Ectodermal cell (in vitro differentiated cells): ENCODE results near the gene RALA.
"Not testable (repeated sequence)": the region's sequence is repeated elsewhere in the genome, so short reads cannot be mapped to it uniquely, and the experiment has no call there.

Experiments
- H3K27ac ChIP-seq: 2 replicates; pipeline ENCODE4 v1.7.0; 2013; ENCODE audit warnings: mild to moderate bottlenecking, low read depth, low read length; ENCODE audit not compliant: insufficient read depth, poor library complexity, severe bottlenecking
- H3K27me3 ChIP-seq: 2 replicates; pipeline ENCODE4 v1.7.0; 2013; ENCODE audit warnings: mild to moderate bottlenecking, low read length; ENCODE audit not compliant: insufficient read depth, control insufficient read depth, poor library complexity, severe bottlenecking
- H3K36me3 ChIP-seq: one replicate; pipeline ENCODE4 v1.7.0; 2013; ENCODE audit warnings: low read length; ENCODE audit not compliant: control insufficient read depth, insufficient read depth
- H3K4me1 ChIP-seq: one replicate; pipeline ENCODE4 v1.7.0; 2013; ENCODE audit warnings: low read length; ENCODE audit not compliant: control insufficient read depth, insufficient read depth
- H3K4me3 ChIP-seq: 2 replicates; pipeline ENCODE4 v1.7.0; 2013; ENCODE audit warnings: low read depth, low read length, control low read depth; ENCODE audit not compliant: insufficient read depth
- H3K9me3 ChIP-seq: 2 replicates; pipeline ENCODE4 v1.7.0; 2013; ENCODE audit warnings: mild to moderate bottlenecking, low read length, moderate library complexity; ENCODE audit not compliant: control insufficient read depth
- WGBS, 2 experiments: methylation state at CpG; one replicate each; pipeline ENCODE4 v1.1.7; 2013; ENCODE audit warnings: missing lambda C conversion rate in 2 of 2; 5-methylcytosine and 5-hydroxymethylcytosine counted together

The RALA gene

GRCh38 chr7:39741942-39742623, 118.7 kb downstream of the RALA start:
- Histone ChIP-seq H3K27ac (no peak overlapping the region), H3K27me3 (no peaks in the 10 kb centered on the region), H3K4me1 (no peaks in the 10 kb centered on the region), H3K9me3 (no peaks in the 10 kb centered on the region), H3K4me3 (no peak overlapping the region), H3K36me3 (no peaks in the 10 kb centered on the region)
- 79 to 82% methylated on average over 13 of the region's 13 CpGs for WGBS, 2 experiments

- no peaks in the 10 kb centered on the region for H3K4me1 ChIP-seq
- H3K27me3 ChIP-seq: no peaks in the 10 kb centered on the region
- H3K36me3 ChIP-seq: no peaks in the 10 kb centered on the region
- H3K27ac ChIP-seq: no peak overlapping the region
- no peaks in the 10 kb centered on the region for H3K9me3 ChIP-seq
- H3K4me3 ChIP-seq: no peak overlapping the region
- WGBS, 2 experiments: 91 to 96% methylated on average over 2 of the region's 2 CpGs
Observed at GRCh38 chr7:39744620-39745019, 121.2 kb downstream of the RALA start.

GRCh38 chr7:39745320-39745719, 121.9 kb downstream of the RALA start:
- Histone ChIP-seq H3K27ac (no peak overlapping the region), H3K27me3 (no peaks in the 10 kb centered on the region), H3K4me1 (no peaks in the 10 kb centered on the region), H3K9me3 (no peaks in the 10 kb centered on the region), H3K4me3 (no peak overlapping the region), H3K36me3 (no peaks in the 10 kb centered on the region)
- 93 to 95% methylated on average over 4 of the region's 4 CpGs for WGBS, 2 experiments

- H3K36me3 ChIP-seq: no peaks in the 10 kb centered on the region
- H3K27ac ChIP-seq: no peak overlapping the region
- H3K4me1 ChIP-seq: no peaks in the 10 kb centered on the region
- H3K4me3 ChIP-seq: no peak overlapping the region
- H3K27me3 ChIP-seq: no peaks in the 10 kb centered on the region
- no peaks in the 10 kb centered on the region for H3K9me3 ChIP-seq
- 34 to 37% methylated on average over 9 to 10 of the region's 11 CpGs for WGBS, 2 experiments
Observed at GRCh38 chr7:39746103-39746819, 122.9 kb downstream of the RALA start.

- no peaks in the 10 kb centered on the region for H3K4me1 ChIP-seq
- WGBS, 2 experiments: 100% methylated on average over 1 of the region's 1 CpG; no CpG with 5 or more reads in 1 of the 2 experiments
- no peak overlapping the region for H3K27ac ChIP-seq
- no peaks in the 10 kb centered on the region for H3K27me3 ChIP-seq
- H3K9me3 ChIP-seq: no peaks in the 10 kb centered on the region
- no peak overlapping the region for H3K4me3 ChIP-seq
- H3K36me3 ChIP-seq: no peaks in the 10 kb centered on the region
Observed at GRCh38 chr7:39749177-39749576, 125.8 kb downstream of the RALA start.

GRCh38 chr7:39749717-39750116, 126.3 kb downstream of the RALA start:
- no peak overlapping the region for H3K27ac ChIP-seq
- no peaks in the 10 kb centered on the region for H3K36me3 ChIP-seq
- no peaks in the 10 kb centered on the region for H3K4me1 ChIP-seq
- no peak overlapping the region for H3K4me3 ChIP-seq
- H3K9me3 ChIP-seq: no peaks in the 10 kb centered on the region
- H3K27me3 ChIP-seq: no peaks in the 10 kb centered on the region
- WGBS, 2 experiments: 55 to 66% methylated on average over 2 of the region's 2 CpGs

- Histone ChIP-seq H3K4me3 (no peak overlapping the region), H3K4me1 (no peaks in the 10 kb centered on the region), H3K27me3 (no peaks in the 10 kb centered on the region), H3K27ac (no peak overlapping the region), H3K36me3 (no peaks in the 10 kb centered on the region), H3K9me3 (no peaks in the 10 kb centered on the region)
- 96% methylated on average over 5 of the region's 5 CpGs for WGBS, 2 experiments
Observed at GRCh38 chr7:39750253-39751077, 127.1 kb downstream of the RALA start.

- WGBS, 2 experiments: 95 to 96% methylated on average over 5 of the region's 5 CpGs
- H3K36me3 ChIP-seq, H3K4me3 ChIP-seq, H3K27me3 ChIP-seq, H3K27ac ChIP-seq, H3K9me3 ChIP-seq, H3K4me1 ChIP-seq: not testable (repeated sequence)
Observed at GRCh38 chr7:39753237-39753636, 129.9 kb downstream of the RALA start.

GRCh38 chr7:39753823-39754325, 130.5 kb downstream of the RALA start:
- WGBS, 2 experiments: 91 to 94% methylated on average over 29 of the region's 29 CpGs

More at GRCh38 chr7:39753823-39754325, 130.5 kb downstream of the RALA start:
- Histone ChIP-seq H3K27ac (no peak overlapping the region), H3K4me1 (no peaks in the 10 kb centered on the region), H3K36me3 (no peaks in the 10 kb centered on the region), H3K27me3 (no peaks in the 10 kb centered on the region), H3K9me3 (no peaks in the 10 kb centered on the region), H3K4me3 (no peak overlapping the region)
